Breast epithelium (tissue), 4 donors: ENCODE results near the gene BPHL. TPM values are rescaled to one million over a fixed set of nuclear protein-coding genes. Genes with fewer than 3 reads are reported as not detected.

ENCODE experiments used
- DNase-seq, 2 donors: peaks; one replicate each; pipeline ENCODE4 v3.0.0-alpha.2; 2019; ENCODE audit warnings: low spot score in 2 of 2
- H3K27ac ChIP-seq, 2 donors: fragments of 200-600 bp; sonication (generic) in 1 of 2; one replicate each; pipeline ENCODE4 v1.5.1; 2016 to 2019; ENCODE audit warnings: mild to moderate bottlenecking in 1 of 2
- H3K27me3 ChIP-seq, 2 donors: fragments of 200-600 bp; sonication (generic) in 1 of 2; one replicate each; pipeline versions ENCODE4 v1.5.1 to v1.6.0; 2017 to 2019; ENCODE audit warnings: control low read depth in 1 of 2, mild to moderate bottlenecking in 1 of 2
- H3K36me3 ChIP-seq: fragments of 200-600 bp; one replicate; pipeline ENCODE4 v1.5.1; 2019
- H3K4me1 ChIP-seq, 2 donors: fragments of 200-600 bp; sonication (generic); one replicate each; pipeline ENCODE4 v1.5.1; 2016 to 2019; ENCODE audit warnings: control low read depth in 1 of 2
- H3K4me3 ChIP-seq, 3 donors: fragments of 200-600 bp; sonication (generic); 1 replicate in 2 of 3; 2 replicates in 1 of 3; pipeline ENCODE4 v1.5.1; 2016 to 2019; ENCODE audit warnings: mild to moderate bottlenecking in 3 of 3, moderate library complexity in 2 of 3
- H3K9me3 ChIP-seq, 2 donors: fragments of 200-600 bp; sonication (generic) in 1 of 2; one replicate each; pipeline ENCODE4 v1.5.1; 2016 to 2019; ENCODE audit warnings: control low read depth in 1 of 2
- CTCF ChIP-seq, 3 donors: fragments of 450-650 bp; IDR thresholded peaks; one replicate each; pipeline ENCODE4 v1.5.1; 2016 to 2017; ENCODE audit warnings: antibody characterized with exemption in 3 of 3, mild to moderate bottlenecking in 3 of 3, moderate library complexity in 3 of 3
- POLR2A ChIP-seq: fragments of 450-650 bp; IDR thresholded peaks from one replicate; pipeline ENCODE4 v1.6.1; 2016; ENCODE audit warnings: antibody characterized with exemption, mild to moderate bottlenecking, moderate library complexity
- POLR2AphosphoS5 ChIP-seq, 3 donors: sonication (generic); formaldehyde crosslinking; IDR thresholded peaks; one replicate each; pipeline ENCODE4 v1.6.1; 2017; ENCODE audit warnings: antibody characterized with exemption in 3 of 3
- intact Hi-C: fragments of 100-400 bp; cut with DNase I; formaldehyde crosslinking; loops from one replicate; pipeline ENCODE4 v1.15.1; 2023; ENCODE audit warnings: low total_unique reads
- total RNA-seq, 3 donors: library from RNA; depleted of rRNA; stranded (reverse); fragments of >200 nt; gene quantifications; one replicate each; pipeline ENCODE4 v1.1.0, GENCODE V29; 2016

Gene BPHL
- total RNA-seq, 3 donors from 2014 or later: 15.4 to 19.4 (median 19.3) TPM

- Histone ChIP-seq H3K9me3 (no peaks in the 10 kb centered on the region), H3K27ac (peak overlapping the region; percentile 92 to 94), H3K27me3 (no peaks in the 10 kb centered on the region), H3K4me1 (no peaks in the 10 kb centered on the region), H3K4me3 (peak overlapping the region; percentile 72 to 95 (median 93)), H3K36me3 (no peaks in the 10 kb centered on the region)
- DNase-seq: no peak
- intact Hi-C loops: no loop called here
- TF ChIP-seq CTCF (IDR thresholded peaks at IDR 0.05) (no peak), POLR2AphosphoS5 (IDR thresholded peaks at IDR 0.05) (no peak), POLR2A (no peak)
These were observed 671 bp downstream of the BPHL start for GRCh38 chr6:3119040-3119723.

- Histone ChIP-seq H3K27me3 (no peaks in the 10 kb centered on the region), H3K9me3 (no peaks in the 10 kb centered on the region), H3K36me3 (no peaks in the 10 kb centered on the region), H3K4me3 (no peak overlapping the region), H3K4me1 (no peaks in the 10 kb centered on the region), H3K27ac (no peak overlapping the region)
- TF ChIP-seq CTCF (IDR thresholded peaks at IDR 0.05): no peak
- no peak for TF ChIP-seq POLR2AphosphoS5 (IDR thresholded peaks at IDR 0.05)
- TF ChIP-seq POLR2A: no peak
- intact Hi-C loops: no loop called here
- DNase-seq: no peak
These were observed 2.2 kb downstream of the BPHL start for GRCh38 chr6:3120765-3121089.

GRCh38 chr6:3122823-3123182, 4.3 kb downstream of the BPHL start:
- H3K4me1 ChIP-seq: no peaks in the 10 kb centered on the region
- no peak overlapping the region for H3K4me3 ChIP-seq
- no peak overlapping the region for H3K27ac ChIP-seq
- no peaks in the 10 kb centered on the region for H3K36me3 ChIP-seq
- no peak for TF ChIP-seq POLR2A
- TF ChIP-seq CTCF (IDR thresholded peaks at IDR 0.05): no peak
- no peak for TF ChIP-seq POLR2AphosphoS5 (IDR thresholded peaks at IDR 0.05)
- no peak for DNase-seq
- no peaks in the 10 kb centered on the region for H3K27me3 ChIP-seq
- H3K9me3 ChIP-seq: no peaks in the 10 kb centered on the region
- intact Hi-C loops: no loop called here

GRCh38 chr6:3124667-3125066, 6.2 kb downstream of the BPHL start:
- no peak overlapping the region for H3K4me3 ChIP-seq
- intact Hi-C loops: loop anchor here (5.0 kb wide), 1 partner anchor 133 kb away; the partner anchor contains the start of gene PSMG4
- no peak overlapping the region for H3K27ac ChIP-seq
- H3K9me3 ChIP-seq: no peaks in the 10 kb centered on the region
- H3K36me3 ChIP-seq: no peaks in the 10 kb centered on the region
- H3K27me3 ChIP-seq: no peaks in the 10 kb centered on the region
- H3K4me1 ChIP-seq: no peaks in the 10 kb centered on the region
- TF ChIP-seq POLR2A (no peak), POLR2AphosphoS5 (IDR thresholded peaks at IDR 0.05) (no peak), CTCF (IDR thresholded peaks at IDR 0.05) (no peak)
- DNase-seq: no peak

- TF ChIP-seq POLR2AphosphoS5 (IDR thresholded peaks at IDR 0.05) (no peak), POLR2A (no peak), CTCF (IDR thresholded peaks at IDR 0.05) (no peak)
- Histone ChIP-seq H3K27me3 (no peaks in the 10 kb centered on the region), H3K4me1 (no peaks in the 10 kb centered on the region), H3K36me3 (no peaks in the 10 kb centered on the region), H3K9me3 (no peaks in the 10 kb centered on the region), H3K27ac (no peak overlapping the region), H3K4me3 (no peak overlapping the region)
- intact Hi-C loops: loop anchor here (5.0 kb wide), 1 partner anchor 131 kb away; the partner anchor contains the start of gene PSMG4
- no peak for DNase-seq
These were observed 7.3 kb downstream of the BPHL start for GRCh38 chr6:3125815-3126214.
